CD4-positive, alpha-beta T cell treated with Interleukin-6 for 4 hours (primary cell): ENCODE data around the gene CLDN22.

Experiments
- DNase-seq: peaks from one replicate; pipeline ENCODE4 v3.0.0-alpha.2; 2020; ENCODE audit warnings: mixed read lengths

The CLDN22 gene

GRCh38 chr4:183318656-183319055 lies 1.4 kb downstream of the CLDN22 start:
- DNase-seq = no peak

DNA sequence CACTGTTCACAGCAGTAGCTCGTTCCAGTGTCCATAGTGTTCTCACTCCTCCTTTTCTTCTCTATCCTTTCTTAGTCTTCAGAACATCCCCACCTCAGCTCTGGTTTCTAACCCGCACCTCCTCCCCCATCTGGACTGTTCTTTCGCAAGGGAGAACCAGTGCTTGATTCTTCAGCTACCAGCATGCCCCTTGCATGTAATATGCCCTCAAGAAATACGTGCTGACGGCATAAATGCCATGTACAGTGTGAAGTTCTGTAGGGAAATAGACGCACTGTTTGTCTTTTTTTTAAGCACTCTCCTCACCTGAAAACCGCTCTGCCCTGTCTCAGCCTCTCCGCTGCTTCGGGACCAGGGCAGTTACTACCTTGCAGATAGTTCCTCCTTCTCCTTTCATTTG lies 5.3 kb downstream of the CLDN22 start:
- DNase-seq = no peak

DNA sequence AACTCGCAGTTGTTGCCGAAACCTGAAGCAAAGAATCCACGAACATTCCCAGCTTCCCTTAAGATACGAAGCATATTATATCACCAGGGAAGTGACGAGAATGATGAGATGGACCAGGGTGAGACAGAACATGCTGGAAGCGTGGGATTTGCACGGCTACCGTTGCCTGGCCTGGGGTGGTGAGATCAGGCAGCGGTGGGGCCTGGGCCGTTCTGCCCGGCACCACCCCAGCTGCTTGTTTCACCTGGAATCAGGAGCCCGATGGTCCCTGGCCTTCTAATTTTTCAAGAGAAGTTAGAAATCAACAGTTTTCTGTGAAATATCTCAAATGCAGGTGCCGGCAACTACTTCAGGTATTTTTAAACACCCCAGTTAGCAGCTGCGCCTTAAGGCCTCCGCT lies 5.7 kb downstream of the CLDN22 start:
- no peak for DNase-seq

DNA sequence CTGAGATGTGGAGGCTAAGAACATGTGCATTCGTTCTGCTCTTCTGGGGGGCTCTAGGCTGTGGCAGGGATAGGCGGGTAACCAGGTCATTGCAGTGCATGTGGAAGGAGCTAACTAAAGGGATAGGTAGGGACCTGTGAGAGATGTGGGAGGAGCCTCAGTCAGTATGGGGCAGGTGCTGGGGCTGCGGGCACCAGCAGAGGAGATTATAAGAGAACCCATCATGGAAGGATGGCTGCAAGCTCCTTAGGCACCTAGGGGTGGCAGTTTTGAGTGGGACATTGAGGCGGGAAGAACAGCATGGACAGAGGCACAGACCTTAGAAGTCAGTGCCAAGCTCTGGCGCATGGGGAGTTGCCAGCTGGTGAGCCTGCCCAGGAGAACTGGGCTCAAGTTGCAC lies 7.2 kb downstream of the CLDN22 start:
- no peak for DNase-seq

DNA sequence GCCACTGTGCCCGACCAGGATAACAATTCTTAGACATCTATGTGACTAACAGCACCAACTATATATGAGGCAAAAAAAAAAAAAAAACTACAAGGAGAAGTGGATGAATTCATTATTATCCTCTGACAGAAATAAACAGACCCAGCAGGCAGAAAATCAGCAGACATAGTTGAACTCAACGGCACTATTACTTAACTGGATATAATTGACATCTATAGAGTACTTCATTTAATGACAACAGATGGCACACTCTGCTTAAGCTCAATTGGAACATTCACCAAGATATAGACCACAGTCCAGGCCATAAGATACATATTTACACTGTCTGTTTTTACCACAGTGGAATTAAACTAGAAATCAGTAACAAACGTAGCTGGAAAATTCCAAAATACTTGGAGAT lies 13.3 kb downstream of the CLDN22 start:
- no peak for DNase-seq

- no peak for DNase-seq
Measured at GRCh38 chr4:183304538-183304937, 15.5 kb downstream of the CLDN22 start.

- no peak for DNase-seq
Measured at GRCh38 chr4:183304067-183304466, 16.0 kb downstream of the CLDN22 start.

GRCh38 chr4:183303301-183303700 lies 16.8 kb downstream of the CLDN22 start:
- DNase-seq = no peak

DNA sequence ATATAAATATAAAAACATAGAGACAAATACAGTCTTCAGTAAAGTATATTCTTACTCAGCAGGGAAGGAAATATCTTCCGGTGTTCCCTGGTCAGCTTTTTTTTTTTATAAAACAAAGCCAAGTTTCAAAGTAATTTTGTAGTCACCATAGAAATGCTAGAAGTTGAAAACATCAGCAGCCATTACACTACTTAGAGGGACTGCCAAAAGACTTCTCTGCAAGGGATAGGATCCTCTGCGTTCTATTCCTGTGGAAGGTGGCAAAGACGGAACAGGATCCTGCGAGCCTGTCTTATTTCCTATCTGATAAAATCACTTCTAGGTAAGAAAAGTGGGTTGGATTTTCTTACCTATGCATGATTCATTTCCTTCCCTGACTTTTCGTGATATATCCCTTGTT lies 19.4 kb downstream of the CLDN22 start:
- DNase-seq = no peak

GRCh38 chr4:183300070-183300469 lies 20.0 kb downstream of the CLDN22 start:
- no peak for DNase-seq

- DNase-seq = no peak
Measured at GRCh38 chr4:183299464-183299863, 20.6 kb downstream of the CLDN22 start.

DNA sequence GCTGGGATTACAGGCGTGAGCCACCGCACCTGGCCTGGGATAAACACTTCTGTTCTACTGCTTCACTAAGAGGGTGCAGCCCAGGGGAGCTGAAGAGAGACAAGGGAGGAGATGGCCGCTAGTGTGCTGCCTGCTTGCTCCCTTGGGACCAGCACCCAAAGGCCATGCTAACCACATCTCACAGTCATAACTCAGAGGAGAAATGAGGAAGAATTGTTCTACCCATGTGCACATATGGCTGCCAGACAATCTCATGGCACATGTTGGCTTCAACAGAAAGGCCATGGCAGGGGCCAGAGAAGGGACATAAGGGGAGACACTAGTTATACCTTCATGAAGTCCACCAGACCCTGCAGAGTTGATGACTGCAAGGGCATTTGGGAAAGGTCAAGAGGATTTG lies 22.4 kb downstream of the CLDN22 start:
- DNase-seq = no peak

DNA sequence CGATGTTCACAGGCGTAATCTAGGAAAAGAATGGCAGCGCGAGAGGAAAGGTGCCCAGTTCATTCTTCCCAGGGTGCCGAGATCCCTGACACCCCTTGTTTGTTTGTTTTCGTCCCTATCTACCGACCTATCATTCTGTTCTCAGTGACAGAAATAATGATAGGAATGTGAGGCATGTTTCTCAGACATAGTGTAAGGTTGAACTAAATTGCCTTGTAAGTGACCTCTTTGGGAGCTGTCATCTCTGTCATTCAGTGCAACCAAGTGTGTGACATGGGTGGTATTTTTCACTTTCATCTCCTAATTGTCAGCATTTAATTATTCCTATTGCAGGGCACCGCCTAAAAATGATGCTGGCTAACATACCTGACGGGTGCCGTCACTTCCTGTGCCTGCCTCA lies 24.4 kb downstream of the CLDN22 start:
- no peak for DNase-seq

DNA sequence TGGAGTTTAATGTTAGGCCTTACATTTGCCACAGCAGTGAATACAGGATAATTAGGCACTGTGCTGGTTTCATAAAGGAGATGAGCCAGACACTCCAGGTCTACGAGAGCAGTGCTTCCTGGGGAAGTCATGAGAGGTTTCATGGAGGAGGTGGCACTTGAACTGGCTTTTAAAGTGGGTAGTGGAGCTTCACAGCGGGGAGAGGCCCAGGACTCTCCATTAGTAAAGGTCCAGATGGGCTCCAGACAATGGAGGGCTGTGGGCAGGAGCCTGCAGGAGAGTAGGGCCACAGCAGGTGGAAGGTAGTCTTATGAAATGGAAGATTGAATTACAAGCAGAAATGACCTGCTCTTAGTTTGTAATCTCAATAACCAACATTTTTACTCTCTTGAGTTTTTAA lies 29.0 kb downstream of the CLDN22 start:
- no peak for DNase-seq

- no peak for DNase-seq
Measured at GRCh38 chr4:183289688-183290087, 30.4 kb downstream of the CLDN22 start.

- DNase-seq = no peak
Measured at GRCh38 chr4:183288955-183289354, 31.1 kb downstream of the CLDN22 start.

GRCh38 chr4:183287677-183288076 lies 32.4 kb downstream of the CLDN22 start:
- DNase-seq = no peak

GRCh38 chr4:183287309-183287659 lies 32.8 kb downstream of the CLDN22 start:
- no peak for DNase-seq

DNA sequence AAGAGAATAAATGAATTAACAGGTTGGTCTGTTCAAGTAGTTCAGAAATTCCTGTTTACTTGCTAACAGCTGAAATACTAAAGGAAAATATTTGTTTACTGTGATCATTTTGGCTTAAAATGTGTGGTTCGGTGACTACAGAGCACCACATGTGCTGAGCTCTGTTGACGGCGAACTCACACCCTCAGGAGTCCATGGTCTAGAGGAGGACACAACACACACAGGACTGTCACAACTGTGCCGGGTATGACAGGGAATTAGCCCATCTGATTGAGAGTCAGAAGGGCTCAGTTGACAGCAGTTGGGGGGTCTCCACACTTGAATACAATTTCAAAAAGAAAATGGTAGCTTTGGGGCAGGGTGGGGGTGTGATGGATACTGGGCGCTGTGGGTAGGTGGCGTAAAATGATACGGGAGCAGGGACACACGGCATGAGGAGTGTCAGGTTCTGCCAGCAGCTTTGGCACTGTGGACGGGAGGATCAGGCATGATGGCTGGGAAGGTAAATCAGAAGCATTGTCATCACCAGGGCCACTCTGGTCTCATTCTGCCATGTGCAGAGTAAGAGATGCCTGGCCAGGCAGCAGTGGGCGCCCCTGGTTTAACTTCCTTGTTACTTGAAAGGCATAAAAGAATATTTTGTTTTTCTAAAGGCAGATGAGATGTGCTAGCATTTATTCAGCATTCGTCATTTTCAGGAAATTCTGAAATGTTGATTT lies 33.3 kb downstream of the CLDN22 start:
- no peak for DNase-seq

- no peak for DNase-seq
Measured at GRCh38 chr4:183285886-183286285, 34.2 kb downstream of the CLDN22 start.

DNA sequence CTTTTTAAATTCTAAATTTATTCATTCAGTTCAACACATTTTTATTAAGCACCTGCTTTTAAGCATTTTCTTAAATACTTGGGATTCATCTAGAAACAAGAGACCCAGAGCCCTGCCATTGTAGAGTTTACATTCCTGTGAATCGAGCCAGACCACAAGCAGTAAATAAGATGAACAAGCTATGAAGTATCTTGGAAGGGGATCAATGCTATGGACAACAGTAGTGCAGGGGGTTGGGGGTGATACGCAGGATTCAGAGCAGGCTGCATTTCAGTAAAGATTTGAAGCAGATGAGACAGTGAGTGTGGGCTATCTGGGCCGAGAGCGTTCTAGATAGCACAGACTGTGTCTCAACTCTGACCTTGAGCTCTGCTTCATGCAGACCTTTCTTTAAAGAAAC lies 35.1 kb downstream of the CLDN22 start:
- no peak for DNase-seq

DNA sequence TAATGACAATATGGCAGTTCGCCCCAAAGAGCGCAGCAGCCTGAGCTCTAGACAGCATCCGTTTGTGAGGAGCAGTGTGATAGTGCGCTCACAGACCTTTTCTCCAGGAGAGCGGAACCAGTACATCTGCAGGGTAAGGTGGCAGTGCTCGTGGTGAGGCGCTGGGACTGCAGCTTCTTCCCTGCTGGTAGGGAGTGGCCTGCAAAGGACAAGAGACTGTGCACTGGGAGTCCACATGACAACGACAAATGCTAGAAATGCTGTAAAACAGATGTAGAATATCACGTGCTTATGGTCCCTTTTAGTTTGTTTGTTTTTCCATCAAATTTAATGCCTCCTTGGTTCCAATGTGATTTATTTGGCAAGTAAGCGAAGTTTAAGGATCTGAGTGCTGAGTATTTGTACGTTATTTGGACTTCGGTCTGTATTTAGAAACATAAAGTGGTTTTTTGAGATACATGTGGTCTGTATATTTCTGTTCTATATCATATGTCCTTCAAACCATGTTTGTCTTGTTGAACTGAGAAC lies 35.8 kb downstream of the CLDN22 start:
- DNase-seq = no peak

GRCh38 chr4:183276106-183276505 lies 44.0 kb downstream of the CLDN22 start:
- no peak for DNase-seq

GRCh38 chr4:183272384-183272783 lies 47.7 kb downstream of the CLDN22 start:
- DNase-seq = no peak

DNA sequence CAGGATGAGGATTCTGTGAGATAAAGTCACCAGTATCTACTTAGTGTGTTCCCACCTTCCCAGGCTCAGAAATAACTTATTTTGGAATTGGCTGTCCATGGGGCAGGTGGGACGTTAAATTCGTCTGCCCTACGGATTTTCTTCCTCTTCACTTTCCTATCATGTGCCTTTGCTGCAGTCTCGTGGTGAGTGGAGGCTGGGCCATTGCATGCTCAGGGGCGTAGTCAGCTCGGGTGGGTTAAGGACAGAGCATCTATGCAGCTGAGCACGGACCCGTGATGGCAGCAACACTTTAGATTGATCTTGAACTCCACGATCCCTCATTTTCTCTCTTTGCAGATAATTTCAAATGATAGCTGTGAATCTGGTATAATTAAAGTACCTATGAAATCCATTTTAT lies 51.5 kb downstream of the CLDN22 start:
- DNase-seq = no peak
